Tibial artery (tissue), 4 donors: ENCODE data around the gene SOX8.
"Not testable (repeated sequence)": the region's sequence is repeated elsewhere in the genome, so short reads cannot be mapped to it uniquely, and the experiment has no call there.

Source experiments
- DNase-seq, 2 donors: peaks; one replicate each; pipeline ENCODE4 v3.0.0-alpha.2; 2019
- H3K27ac ChIP-seq, 2 donors: fragments of 200-600 bp; sonication (generic) in 1 of 2; 1 replicate in 1 of 2; 2 replicates in 1 of 2; pipeline ENCODE4 v1.5.1; 2018 to 2019; ENCODE audit warnings: mild to moderate bottlenecking in 1 of 2
- H3K27me3 ChIP-seq, 2 donors: fragments of 200-600 bp; sonication (generic) in 1 of 2; one replicate each; pipeline versions ENCODE4 v1.5.1 to v1.6.0; 2016 to 2019
- H3K36me3 ChIP-seq, 3 donors: fragments of 200-600 bp; sonication (generic) in 2 of 3; one replicate each; pipeline ENCODE4 v1.5.1; 2016 to 2019; ENCODE audit warnings: mild to moderate bottlenecking in 2 of 3
- H3K4me1 ChIP-seq, 4 donors: fragments of 200-600 bp; sonication (generic) in 2 of 4; 1 replicate in 3 of 4; 2 replicates in 1 of 4; pipeline ENCODE4 v1.5.1; 2016 to 2019
- H3K4me3 ChIP-seq, 2 donors: fragments of 200-600 bp; sonication (generic) in 1 of 2; 1 replicate in 1 of 2; 2 replicates in 1 of 2; pipeline ENCODE4 v1.5.1; 2018 to 2019; ENCODE audit warnings: mild to moderate bottlenecking in 2 of 2
- H3K9me3 ChIP-seq, 3 donors: fragments of 200-600 bp; sonication (generic) in 1 of 3; one replicate each; pipeline ENCODE4 v1.5.1; 2016 to 2019
- CTCF ChIP-seq, 2 experiments: fragments of 200-600 bp in 1 of 2; fragments of 450-650 bp in 1 of 2; IDR thresholded peaks; one replicate each; pipeline ENCODE4 v1.5.1; 2017 to 2019; ENCODE audit warnings: antibody characterized with exemption in 2 of 2, mild to moderate bottlenecking in 1 of 2, moderate library complexity in 1 of 2
- intact Hi-C: fragments of 100-400 bp; cut with DNase I; formaldehyde crosslinking; loops from one replicate; pipeline ENCODE4 v1.15.0; 2023; ENCODE audit warnings: low total_unique reads

The SOX8 gene

GRCh38 chr16:942436-943060 is 39.0 kb upstream of the SOX8 start:
- Histone ChIP-seq H3K27ac (no peak overlapping the region), H3K4me1 (no peaks in the 10 kb centered on the region), H3K27me3 (no peaks in the 10 kb centered on the region), H3K4me3 (no peak overlapping the region), H3K36me3 (peaks cover 34 to 63% (median 43%) of the 10 kb centered on the region in 3 donors), H3K9me3 (peaks cover 0 to 10% (median 4%) of the 10 kb centered on the region in 3 donors)
- TF ChIP-seq CTCF (IDR thresholded peaks at IDR 0.05): no peak
- no peak for DNase-seq
- intact Hi-C loops: no loop called here

GRCh38 chr16:943971-944370 is 37.6 kb upstream of the SOX8 start:
- Histone ChIP-seq H3K36me3 (peaks cover 34 to 55% (median 43%) of the 10 kb centered on the region in 3 donors), H3K9me3 (peaks cover 0 to 10% (median 4%) of the 10 kb centered on the region in 3 donors), H3K27ac (no peak overlapping the region), H3K27me3 (no peaks in the 10 kb centered on the region), H3K4me1 (no peaks in the 10 kb centered on the region), H3K4me3 (no peak overlapping the region)
- no peak for DNase-seq
- intact Hi-C loops: no loop called here
- no peak for TF ChIP-seq CTCF (IDR thresholded peaks at IDR 0.05)

- no peak for TF ChIP-seq CTCF (IDR thresholded peaks at IDR 0.05)
- no peak overlapping the region for H3K4me3 ChIP-seq
- DNase-seq: no peak
Measured at GRCh38 chr16:945271-946047, 36.1 kb upstream of the SOX8 start.

GRCh38 chr16:946048-946395 is 35.5 kb upstream of the SOX8 start:
- intact Hi-C loops: no loop called here
- no peak for TF ChIP-seq CTCF (IDR thresholded peaks at IDR 0.05)
- Histone ChIP-seq H3K27ac (no peak overlapping the region), H3K36me3 (peaks cover 33 to 43% (median 37%) of the 10 kb centered on the region in 3 donors), H3K27me3 (no peaks in the 10 kb centered on the region), H3K4me1 (no peaks in the 10 kb centered on the region), H3K9me3 (peaks cover 0 to 10% (median 4%) of the 10 kb centered on the region in 3 donors), H3K4me3 (no peak overlapping the region)
- DNase-seq: no peak

More at GRCh38 chr16:945271-946047, 36.1 kb upstream of the SOX8 start:
- peaks cover 0 to 10% (median 4%) of the 10 kb centered on the region in 3 donors for H3K9me3 ChIP-seq
- H3K27me3 ChIP-seq: no peaks in the 10 kb centered on the region
- H3K27ac ChIP-seq: no peak overlapping the region
- peaks cover 34 to 43% (median 40%) of the 10 kb centered on the region in 3 donors for H3K36me3 ChIP-seq
- intact Hi-C loops: no loop called here
- no peaks in the 10 kb centered on the region for H3K4me1 ChIP-seq

- no peak for DNase-seq
- no peak for TF ChIP-seq CTCF (IDR thresholded peaks at IDR 0.05)
- Histone ChIP-seq H3K9me3 (peaks cover 0 to 4% (median 0%) of the 10 kb centered on the region in 3 donors), H3K4me3 (no peak overlapping the region), H3K27me3 (no peaks in the 10 kb centered on the region), H3K36me3 (peaks cover 20 to 44% (median 41%) of the 10 kb centered on the region in 3 donors), H3K4me1 (no peaks in the 10 kb centered on the region), H3K27ac (no peak overlapping the region)
- intact Hi-C loops: no loop called here
Measured at GRCh38 chr16:947255-947921, 34.2 kb upstream of the SOX8 start.

- intact Hi-C loops: not testable (repeated sequence)
Measured at GRCh38 chr16:947922-948303, 33.7 kb upstream of the SOX8 start.

GRCh38 chr16:948767-949166 is 32.8 kb upstream of the SOX8 start:
- H3K27me3 ChIP-seq, H3K27ac ChIP-seq, H3K4me1 ChIP-seq, H3K4me3 ChIP-seq, intact Hi-C loops, DNase-seq, H3K9me3 ChIP-seq: not testable (repeated sequence)
- peaks cover 19 to 44% (median 40%) of the 10 kb centered on the region in 3 donors for H3K36me3 ChIP-seq

More at GRCh38 chr16:947922-948303, 33.7 kb upstream of the SOX8 start:
- not testable (repeated sequence) for H3K27ac ChIP-seq, H3K9me3 ChIP-seq, H3K27me3 ChIP-seq, DNase-seq, H3K4me1 ChIP-seq, H3K4me3 ChIP-seq
- H3K36me3 ChIP-seq: peaks cover 19 to 44% (median 40%) of the 10 kb centered on the region in 3 donors

GRCh38 chr16:950733-951573 is 30.6 kb upstream of the SOX8 start:
- H3K4me3 ChIP-seq, intact Hi-C loops, H3K9me3 ChIP-seq, H3K27me3 ChIP-seq, H3K27ac ChIP-seq, DNase-seq, H3K4me1 ChIP-seq: not testable (repeated sequence)
- peaks cover 19 to 42% (median 34%) of the 10 kb centered on the region in 3 donors for H3K36me3 ChIP-seq
